Fibroblast of skin of right biceps (primary cell): ENCODE measurements around the gene MNT.

Experiments used
- DNase-seq: peaks from one replicate; pipeline ENCODE4 v3.0.0-alpha.2; 2013

Gene MNT

DNA sequence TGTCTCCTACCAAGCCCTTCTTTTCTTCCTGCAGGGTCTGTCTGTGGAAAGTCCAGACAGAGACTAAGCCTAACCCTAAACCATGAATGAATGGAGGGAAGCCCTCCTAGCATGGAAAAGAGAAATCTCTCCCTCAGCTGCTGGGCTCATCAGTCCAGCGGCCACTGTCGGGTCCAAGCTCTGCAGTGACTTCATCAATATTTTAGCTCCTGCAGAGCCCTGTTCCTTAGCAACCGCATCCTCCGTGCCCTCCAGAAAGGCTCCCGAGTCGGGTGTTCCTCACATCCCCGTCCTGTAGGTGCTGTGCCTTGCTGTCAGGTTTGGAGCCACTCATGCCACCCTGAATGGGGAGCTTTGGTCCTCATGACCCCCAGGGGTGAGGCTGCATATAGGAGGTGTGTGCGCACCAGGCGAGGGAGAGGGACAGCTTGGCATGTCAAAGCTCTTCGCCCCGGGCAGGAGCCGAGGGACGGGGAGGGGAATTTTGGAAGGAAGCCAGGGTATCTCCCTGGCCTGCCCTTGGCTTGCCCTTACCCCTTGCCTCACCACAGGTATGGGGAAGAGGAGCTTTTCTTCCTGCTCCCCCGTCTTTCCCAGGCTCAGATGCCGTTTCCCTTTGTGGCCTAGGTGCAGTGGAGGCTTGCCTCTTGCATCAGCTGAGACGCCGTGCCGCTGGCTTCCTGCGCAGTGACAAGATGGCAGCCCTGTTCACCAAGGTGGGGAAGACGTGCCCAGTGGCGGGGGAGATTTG, 39.7 kb downstream of the MNT start:
- DNase-seq = no peak

DNA sequence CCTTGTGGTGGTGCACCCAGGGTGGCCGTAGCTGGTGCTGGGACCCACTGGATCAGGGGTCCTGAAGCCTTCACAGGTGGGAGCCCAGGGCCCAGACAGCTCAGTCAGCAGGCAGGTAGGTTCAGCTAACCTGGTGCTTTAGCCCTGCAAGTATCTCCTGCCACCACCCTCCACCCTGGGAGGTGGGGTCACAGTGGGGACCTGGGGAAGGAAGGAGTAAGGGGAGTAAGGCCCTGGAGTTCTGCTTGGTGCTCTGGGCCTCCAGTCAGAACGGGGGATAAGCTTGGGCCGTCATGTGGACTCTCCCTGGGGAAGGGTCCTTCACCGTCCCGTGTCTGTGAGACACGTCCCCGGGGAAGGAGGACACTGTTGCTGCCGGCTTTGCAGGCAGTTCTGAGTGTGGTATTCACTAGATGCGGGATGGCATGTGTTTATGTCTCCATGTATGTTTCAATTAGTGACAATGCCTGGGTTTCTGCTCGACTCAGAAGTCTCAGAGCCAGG, 42.9 kb downstream of the MNT start:
- no peak for DNase-seq

DNA sequence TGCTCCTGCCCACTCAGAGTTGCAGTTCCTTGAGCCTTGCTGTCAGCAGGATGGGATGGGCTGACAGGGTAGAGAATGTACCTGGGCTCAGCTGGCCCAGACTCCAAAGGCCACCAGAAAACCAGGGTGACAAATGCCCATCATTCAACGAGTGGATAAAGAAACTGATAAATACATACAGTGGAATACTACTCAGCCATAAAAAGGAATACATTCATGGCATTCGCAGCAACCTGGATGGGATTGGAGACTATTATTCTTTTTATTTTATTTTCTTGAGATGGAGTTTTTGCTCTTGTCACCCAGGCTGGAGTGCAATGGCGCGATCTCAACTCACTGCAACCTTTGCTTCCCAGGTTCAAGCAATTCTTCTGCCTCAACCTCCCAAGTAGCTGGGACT, 43.6 kb downstream of the MNT start:
- no peak for DNase-seq

DNA sequence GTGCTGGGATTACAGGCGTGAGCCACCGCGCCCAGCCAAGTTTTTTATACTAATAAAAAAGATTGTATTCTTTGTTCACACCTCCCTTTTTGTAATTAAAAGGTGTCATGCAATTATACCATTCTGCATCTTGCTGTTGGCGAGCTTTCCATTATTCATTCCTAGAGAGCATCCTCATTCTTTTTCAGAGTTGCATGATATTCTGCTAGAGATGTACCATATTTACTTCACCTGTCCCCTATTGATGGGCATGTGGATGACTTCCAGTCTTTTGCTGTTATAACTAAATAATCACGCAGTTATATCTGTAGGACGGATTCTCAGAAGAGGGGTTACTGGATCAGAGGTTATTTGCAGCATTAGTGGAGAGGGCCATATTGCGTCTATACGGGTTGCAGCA, 46.5 kb downstream of the MNT start:
- no peak for DNase-seq

DNA sequence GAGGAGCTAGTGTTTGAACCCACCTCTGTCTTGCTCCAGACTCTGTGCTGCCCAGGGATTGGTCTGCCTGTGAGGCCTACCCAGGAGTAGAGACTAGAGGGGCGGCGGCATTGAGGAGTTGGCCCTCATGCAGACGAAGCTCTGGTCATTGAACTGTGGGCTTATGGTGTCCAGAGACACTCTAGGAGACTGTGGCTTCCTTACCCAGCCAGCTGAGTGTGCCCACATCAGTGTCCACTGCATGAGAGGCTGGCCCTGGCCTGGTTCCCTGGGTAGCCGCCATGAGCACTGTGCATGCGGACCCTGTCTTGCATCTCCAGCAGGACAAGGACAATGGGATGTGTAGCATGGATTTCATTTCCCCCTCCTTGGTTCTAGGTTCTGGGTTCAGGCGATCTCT, 49.6 kb downstream of the MNT start:
- DNase-seq = no peak

DNA sequence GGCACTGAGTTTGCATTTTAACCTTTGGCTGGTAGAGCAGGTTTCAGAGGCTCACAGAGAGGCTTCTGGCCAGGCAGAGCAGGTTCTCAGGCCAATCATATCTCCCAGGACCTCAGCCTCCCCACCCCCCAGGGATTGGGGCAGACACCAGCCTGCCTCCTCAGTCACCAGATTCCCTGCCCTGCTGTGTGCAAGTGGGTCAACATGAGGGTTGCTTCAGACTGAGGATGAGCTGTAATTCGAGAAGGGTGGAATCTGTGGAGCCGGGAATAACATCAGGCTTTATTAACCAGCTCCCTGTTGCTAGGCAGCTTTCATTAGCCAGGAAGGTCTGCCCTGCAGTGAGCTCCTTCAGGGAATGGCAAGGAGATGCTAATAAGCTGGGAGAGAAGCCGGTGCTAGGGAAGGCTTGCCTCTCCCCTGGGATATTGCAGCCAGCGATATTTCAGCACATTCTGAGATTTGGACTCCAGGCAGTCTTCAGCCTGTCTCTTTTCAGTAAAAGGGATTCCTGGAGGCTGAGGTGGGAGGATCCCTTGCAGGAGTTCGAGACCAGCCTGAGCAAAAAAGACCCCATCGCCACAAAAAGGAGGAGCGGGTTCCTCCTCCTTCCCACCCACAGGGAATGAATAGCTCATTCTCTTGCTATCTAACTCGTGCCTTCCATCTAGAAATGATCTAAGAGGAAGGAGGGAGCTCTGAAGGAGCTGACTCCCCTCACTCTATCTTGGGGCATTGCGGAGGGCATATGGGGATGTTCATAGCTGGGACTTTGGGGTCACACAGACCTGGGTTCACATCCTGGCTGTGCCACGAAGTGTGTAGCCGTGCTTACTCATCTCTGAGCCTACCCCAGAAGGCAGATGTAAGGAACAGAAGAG, 52.8 kb downstream of the MNT start:
- peak; percentile 77 for DNase-seq

DNA sequence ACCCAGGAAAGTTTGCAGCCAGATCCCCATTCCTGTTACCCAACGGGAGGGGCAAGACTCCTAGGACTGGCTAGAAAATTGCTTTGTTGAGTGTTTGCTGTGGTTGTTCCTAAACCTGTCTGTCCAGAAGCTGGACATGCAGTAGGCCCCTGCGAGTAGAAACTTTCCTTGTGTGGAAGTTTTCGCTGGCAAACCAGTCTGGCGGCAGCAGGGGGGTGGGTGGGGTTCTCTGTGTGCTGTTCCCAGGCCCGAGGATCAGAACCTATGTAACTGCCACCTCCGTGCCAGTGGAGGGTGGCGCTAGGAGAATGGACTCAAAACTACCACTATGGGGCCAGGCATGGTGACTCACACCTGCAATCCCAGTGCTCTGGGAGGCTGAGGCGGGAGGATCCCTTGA, 54.4 kb downstream of the MNT start:
- DNase-seq = no peak

DNA sequence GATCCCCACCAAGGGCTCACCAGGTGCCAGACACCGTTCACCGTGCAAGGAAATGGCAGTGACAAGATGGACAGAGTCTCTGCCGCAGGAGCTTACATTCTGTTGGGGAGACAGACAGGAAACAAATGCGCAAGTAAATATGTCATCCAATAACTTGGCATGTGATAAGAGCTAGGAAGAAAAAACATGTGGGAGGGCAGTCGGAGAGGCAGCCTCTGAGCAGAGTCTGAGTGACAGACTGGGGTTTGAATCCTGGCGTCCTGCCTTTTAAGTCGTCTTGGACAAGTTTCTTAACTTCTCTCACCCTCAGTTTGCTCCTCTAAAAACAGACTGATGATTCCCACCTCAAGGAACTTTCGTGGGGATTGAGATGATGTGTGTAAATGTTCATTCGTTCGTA, 56.3 kb downstream of the MNT start:
- DNase-seq = no peak

DNA sequence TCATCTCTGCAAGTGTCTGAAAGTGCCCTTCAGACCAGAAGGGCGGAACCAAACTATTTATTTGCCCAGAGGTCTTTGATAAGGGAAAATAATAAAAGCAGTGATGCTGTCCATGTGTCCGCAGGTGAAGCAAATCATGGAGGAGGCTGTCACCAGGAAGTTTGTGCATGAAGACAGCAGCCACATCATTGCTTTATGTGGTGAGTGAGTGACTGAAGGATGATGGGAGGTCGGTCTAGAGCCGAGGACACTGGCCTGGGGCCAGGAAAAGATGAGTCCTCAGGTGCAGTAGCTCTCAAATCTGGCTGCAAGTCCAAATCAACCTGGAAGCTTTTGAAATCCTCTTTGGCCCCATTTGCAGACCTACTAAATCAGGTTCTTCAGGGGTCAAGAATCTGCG, 57.4 kb downstream of the MNT start:
- no peak for DNase-seq

DNA sequence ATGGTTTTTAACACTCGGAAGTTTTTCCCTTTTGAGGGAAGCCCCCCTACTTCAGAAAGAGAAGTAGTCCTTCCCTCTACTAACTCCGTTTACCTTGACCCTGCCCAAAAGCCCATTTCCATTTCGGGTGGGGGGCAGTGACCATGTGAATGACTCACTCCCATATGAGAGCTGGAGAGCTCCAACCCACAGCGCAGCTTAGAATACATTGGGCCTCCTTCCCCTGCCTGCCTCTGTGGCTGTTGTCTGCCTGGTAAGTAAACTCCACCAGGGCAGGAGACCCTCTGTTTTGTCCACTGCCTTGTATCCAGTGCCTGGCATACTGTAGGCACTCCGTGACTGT, 62.6 kb downstream of the MNT start:
- peak; percentile 29 for DNase-seq

DNA sequence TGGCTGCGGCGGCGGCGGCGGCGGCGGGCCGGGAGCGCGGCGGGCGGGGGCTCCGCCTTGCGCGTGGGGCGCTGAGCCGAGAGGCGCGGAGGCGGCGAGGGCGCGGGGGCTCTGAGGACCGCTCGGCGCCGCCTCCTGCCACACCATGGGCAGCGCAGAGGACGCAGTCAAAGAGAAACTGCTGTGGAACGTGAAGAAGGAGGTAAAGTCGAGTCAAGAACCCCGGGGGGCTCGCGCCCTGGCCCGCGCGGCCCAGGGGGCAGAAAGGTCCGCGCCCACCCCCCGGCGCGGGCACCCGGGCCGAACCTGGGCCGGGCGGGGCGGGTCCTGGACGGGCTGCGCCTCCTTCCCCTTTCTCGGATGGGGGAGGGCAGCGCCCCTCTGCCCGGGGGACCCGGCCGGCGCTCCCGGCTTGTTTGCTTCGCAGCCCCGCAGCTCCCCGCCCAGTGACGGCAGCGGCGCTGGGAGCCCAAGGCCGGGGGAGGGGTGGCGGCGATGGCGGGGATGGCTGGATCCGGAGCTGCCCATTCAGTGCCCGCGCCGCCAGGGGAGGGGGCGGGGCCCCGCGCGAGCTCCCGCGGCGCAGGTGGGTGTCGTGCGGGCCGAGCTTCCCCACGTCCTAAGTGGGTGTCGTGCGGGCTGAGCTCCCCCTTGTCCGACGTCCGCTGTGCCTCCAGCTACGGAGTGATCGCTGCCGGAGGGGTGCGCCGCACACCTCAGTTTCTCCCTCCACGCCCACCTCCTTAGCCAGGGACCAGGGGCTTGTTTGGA, 63.1 kb downstream of the MNT start:
- DNase-seq = peak; percentile 56

DNA sequence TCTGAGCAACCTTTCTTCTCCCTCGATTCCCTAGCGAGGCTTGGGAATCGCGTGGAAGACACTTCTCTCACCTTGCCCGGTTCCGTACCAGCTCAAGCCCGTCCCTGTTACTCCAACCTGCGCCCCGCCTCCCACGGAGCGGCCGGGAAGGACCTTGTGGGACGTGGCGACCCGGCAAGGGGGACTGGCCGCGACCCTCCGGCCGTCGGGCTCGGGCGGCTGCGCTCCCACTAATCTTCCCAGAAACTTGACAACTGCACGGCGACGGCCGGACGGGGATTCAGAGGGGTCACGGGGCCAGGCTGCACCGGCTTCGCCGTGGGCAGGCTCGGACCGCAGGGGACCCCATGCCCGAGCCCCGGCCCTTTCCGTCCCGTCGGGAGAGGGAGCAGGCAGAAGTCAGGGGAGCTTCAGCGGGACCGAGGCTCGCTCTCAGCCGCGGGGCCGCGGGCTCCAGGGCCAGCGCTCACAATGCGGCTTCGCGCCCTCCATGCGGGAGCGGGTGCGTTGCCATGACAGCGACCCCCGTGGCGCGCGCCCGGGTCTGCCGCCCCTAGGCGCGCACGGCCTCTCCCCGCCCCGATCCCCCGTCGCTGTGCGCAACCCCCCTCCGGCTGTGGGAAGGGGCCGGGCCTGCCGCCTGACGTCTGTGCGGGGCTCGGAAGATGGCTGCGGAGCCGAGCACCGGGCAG, 63.9 kb downstream of the MNT start, which contains the start of gene SGSM2:
Gene SGSM2, plus strand, starts transcription at position 650 of the 692 bp plus-strand sequence. CDS start 188 bp downstream, outside the sequence.
- peak; percentile 61 for DNase-seq

DNA sequence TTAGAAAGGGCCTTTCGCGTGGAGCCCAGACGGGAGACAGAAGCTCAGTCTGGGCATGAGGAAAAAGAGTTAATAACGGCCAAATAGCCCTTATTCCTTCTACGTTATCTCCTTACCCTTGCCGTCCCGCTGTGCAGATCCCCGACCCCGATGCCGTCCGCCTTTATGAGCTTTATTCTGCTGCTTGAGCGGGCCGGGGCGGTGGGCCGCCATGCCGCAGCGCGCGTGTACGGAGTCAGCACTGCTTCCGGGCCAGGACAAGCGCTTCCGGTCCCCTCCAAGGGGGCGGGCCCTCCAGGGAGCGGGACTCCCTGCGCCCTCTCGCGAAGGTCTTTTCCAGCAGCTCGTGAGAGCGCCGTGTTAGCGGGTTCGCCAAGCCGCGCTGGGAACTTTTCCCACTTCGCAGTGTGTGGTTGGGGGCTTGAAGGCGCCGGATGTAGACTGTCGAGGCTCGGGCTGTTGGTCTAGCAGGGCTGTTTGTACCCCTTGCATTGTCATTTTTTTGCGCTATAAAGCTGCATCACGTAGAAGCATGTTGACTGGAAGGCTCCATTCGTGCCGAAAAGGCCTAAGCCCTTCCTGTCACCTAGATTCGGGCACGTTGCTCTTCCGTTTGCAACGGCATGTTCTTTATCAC, 64.5 kb downstream of the MNT start, which contains the start of gene TSR1:
Gene TSR1, minus strand, starts transcription at position 243 of the 637 bp plus-strand sequence. Its CDS starts 30 bp downstream, at position 213.
- peak; percentile 91 for DNase-seq

DNA sequence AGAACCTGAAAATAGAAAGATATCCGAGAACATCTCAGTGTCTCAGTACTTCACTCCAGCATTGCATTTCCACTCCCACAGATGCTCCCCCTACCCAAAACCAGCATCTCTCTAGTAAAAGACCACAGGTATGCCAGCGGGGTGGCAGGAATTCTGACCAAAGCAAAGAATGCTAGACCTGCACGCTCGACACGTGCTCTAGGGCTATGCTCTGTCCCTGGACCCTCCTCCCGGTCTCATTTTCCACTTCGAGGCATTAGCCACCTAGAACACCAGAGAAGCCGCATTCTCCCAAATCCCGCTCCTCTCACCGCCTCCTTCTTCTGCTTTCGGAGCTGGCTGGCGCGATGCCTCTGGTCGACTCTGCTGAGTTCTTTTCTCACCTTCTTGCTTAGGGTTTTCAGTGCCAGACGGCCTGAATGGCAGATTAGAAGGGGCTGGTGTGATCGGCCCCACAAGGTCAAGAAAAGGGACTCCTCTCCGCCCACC, 65.1 kb downstream of the MNT start:
- no peak for DNase-seq
